ENCODE results near the gene SRPX.

The SRPX gene

DNA sequence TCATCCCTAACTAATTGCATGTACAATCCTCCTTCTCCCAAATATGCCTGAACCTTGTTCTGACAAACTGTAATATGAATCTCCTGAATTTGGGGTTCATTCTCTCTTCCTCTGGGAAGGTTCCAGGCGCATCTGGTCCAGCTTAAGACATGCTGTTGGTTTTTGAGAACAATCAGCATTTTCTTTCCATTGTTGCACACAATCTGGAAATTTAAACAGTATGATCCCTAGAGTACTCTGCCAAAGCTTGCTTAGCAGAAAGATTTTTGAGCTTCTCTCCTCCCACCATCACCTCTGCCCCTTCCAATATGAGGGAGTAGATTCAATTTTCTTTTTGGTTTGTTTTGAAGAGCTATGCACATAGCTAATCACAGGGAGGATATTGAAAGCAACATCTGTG is 50.1 kb downstream of the SRPX start:
- Mint-ChIP-seq H3K4me1 (no peaks in the 10 kb centered on the region), H3K9me3 (no peaks in the 10 kb centered on the region), H3K4me3 (no peak overlapping the region), H3K27ac (no peak overlapping the region), H3K36me3 (no peaks in the 10 kb centered on the region)
- ATAC-seq: no peak
- DNase-seq (ENCODE audit: low spot score in 2 of 2): no peak

GRCh38 chrX:38166478-38167083 is 54.1 kb downstream of the SRPX start:
- ATAC-seq (no peak), DNase-seq (ENCODE audit: low spot score in 2 of 2) (peak in 1 of 2 donors; percentile 2)
- Mint-ChIP-seq H3K4me1 (no peaks in the 10 kb centered on the region), H3K4me3 (no peak overlapping the region), H3K27ac (no peak overlapping the region), H3K9me3 (no peaks in the 10 kb centered on the region), H3K36me3 (no peaks in the 10 kb centered on the region)

- no peak for DNase-seq (ENCODE audit: low spot score in 2 of 2)
- ATAC-seq: no peak
- Mint-ChIP-seq H3K4me3 (no peak overlapping the region), H3K36me3 (no peaks in the 10 kb centered on the region), H3K9me3 (no peaks in the 10 kb centered on the region), H3K4me1 (no peaks in the 10 kb centered on the region), H3K27ac (peak overlapping the region; percentile 26)
These were observed 55.6 kb downstream of the SRPX start for GRCh38 chrX:38165023-38165422.

DNA sequence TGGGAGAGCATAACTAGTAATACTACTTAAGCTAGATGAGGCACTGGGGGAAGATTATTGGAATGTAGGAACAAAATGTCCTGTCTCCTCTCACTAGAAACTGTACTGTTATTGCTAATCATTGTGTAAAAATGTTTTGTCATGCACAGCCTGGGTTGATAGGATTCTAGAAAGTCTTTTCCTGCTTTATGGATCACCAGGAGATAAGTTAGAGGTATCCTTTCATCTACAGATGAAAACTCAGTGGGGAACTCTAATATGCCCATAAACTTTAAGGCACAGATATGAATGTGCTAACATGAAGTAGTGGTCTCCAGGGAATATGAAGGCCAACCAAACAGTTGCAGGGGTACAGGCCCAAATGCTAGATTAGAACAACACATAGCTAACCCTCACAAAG is 57.5 kb downstream of the SRPX start:
- Mint-ChIP-seq H3K27ac (no peak overlapping the region), H3K9me3 (no peaks in the 10 kb centered on the region), H3K36me3 (no peaks in the 10 kb centered on the region), H3K4me3 (no peak overlapping the region), H3K4me1 (no peaks in the 10 kb centered on the region)
- DNase-seq (ENCODE audit: low spot score in 2 of 2) (no peak), ATAC-seq (no peak)

GRCh38 chrX:38156838-38157237 is 63.8 kb downstream of the SRPX start:
- Mint-ChIP-seq H3K36me3 (no peaks in the 10 kb centered on the region), H3K4me3 (no peak overlapping the region), H3K27ac (no peak overlapping the region), H3K4me1 (no peaks in the 10 kb centered on the region), H3K9me3 (no peaks in the 10 kb centered on the region)
- DNase-seq (ENCODE audit: low spot score in 2 of 2): no peak
- ATAC-seq: no peak

GRCh38 chrX:38154818-38155217 is 65.9 kb downstream of the SRPX start:
- ATAC-seq: no peak
- H3K9me3 Mint-ChIP-seq: no peaks in the 10 kb centered on the region
- H3K4me1 Mint-ChIP-seq: no peaks in the 10 kb centered on the region
- no peak overlapping the region for H3K4me3 Mint-ChIP-seq
- H3K36me3 Mint-ChIP-seq: no peaks in the 10 kb centered on the region
- no peak for DNase-seq (ENCODE audit: low spot score in 2 of 2)
- no peak overlapping the region for H3K27ac Mint-ChIP-seq

DNA sequence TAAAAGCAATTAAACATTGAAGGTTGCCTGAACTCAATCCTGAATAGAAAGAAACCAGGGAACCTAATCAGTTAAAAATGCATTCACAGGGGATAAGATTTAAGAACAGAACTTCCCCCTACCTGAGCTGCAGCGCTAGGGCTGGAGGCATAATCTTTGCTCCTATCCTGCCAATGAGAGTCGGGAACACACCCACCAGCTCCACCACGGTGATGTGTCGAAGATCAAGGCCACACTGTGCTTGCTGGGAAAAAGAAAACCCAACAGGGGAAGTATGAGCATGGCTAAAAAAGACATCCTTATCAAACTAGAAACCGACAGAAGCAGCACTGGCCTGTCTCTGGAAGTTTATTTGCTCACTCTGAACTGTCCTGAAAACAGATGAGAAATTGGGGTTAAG is 66.3 kb downstream of the SRPX start:
- no peaks in the 10 kb centered on the region for H3K36me3 Mint-ChIP-seq
- H3K4me3 Mint-ChIP-seq: no peak overlapping the region
- H3K27ac Mint-ChIP-seq: no peak overlapping the region
- DNase-seq (ENCODE audit: low spot score in 2 of 2) (no peak), ATAC-seq (no peak)
- H3K9me3 Mint-ChIP-seq: no peaks in the 10 kb centered on the region
- no peaks in the 10 kb centered on the region for H3K4me1 Mint-ChIP-seq

GRCh38 chrX:38151441-38151840 is 69.2 kb downstream of the SRPX start:
- Mint-ChIP-seq H3K4me3 (no peak overlapping the region), H3K36me3 (no peaks in the 10 kb centered on the region), H3K9me3 (no peaks in the 10 kb centered on the region), H3K4me1 (no peaks in the 10 kb centered on the region), H3K27ac (no peak overlapping the region)
- ATAC-seq (no peak), DNase-seq (ENCODE audit: low spot score in 2 of 2) (no peak)

- no peak for DNase-seq (ENCODE audit: low spot score in 2 of 2)
- no peak for ATAC-seq
- Mint-ChIP-seq H3K27ac (no peak overlapping the region), H3K4me3 (no peak overlapping the region), H3K4me1 (no peaks in the 10 kb centered on the region), H3K36me3 (no peaks in the 10 kb centered on the region), H3K9me3 (no peaks in the 10 kb centered on the region)
These were observed 69.7 kb downstream of the SRPX start for GRCh38 chrX:38150993-38151392.

DNA sequence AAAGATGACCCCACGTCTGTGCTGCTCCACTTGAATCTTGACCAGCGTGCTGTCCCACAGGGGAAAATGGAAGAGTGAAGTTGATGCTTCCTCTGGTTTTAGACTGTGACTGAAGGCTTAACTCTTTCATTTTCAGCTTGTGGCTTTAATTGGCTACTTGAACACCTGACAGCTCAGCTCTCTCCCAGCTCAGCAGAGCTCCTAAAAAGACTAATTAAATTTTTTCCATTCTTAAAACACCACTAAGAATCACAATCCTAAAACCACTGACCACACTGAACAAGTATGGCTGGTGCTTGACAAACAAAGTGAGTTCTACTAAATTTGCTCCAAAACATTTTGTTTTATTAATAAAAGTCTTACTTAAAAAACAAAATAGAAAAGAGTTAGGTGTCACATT is 71.7 kb downstream of the SRPX start:
- Mint-ChIP-seq H3K27ac (no peak overlapping the region), H3K4me1 (no peaks in the 10 kb centered on the region), H3K36me3 (no peaks in the 10 kb centered on the region), H3K4me3 (no peak overlapping the region), H3K9me3 (no peaks in the 10 kb centered on the region)
- no peak for DNase-seq (ENCODE audit: low spot score in 2 of 2)
- ATAC-seq: no peak

- H3K4me1 Mint-ChIP-seq: no peaks in the 10 kb centered on the region
- no peak overlapping the region for H3K27ac Mint-ChIP-seq
- no peaks in the 10 kb centered on the region for H3K36me3 Mint-ChIP-seq
These were observed 78.1 kb downstream of the SRPX start for GRCh38 chrX:38142610-38143009.

GRCh38 chrX:38138900-38139299 is 81.8 kb downstream of the SRPX start:
- H3K9me3 Mint-ChIP-seq: no peaks in the 10 kb centered on the region
- H3K36me3 Mint-ChIP-seq: no peaks in the 10 kb centered on the region
- ATAC-seq: no peak
- H3K4me1 Mint-ChIP-seq: no peaks in the 10 kb centered on the region
- no peak for DNase-seq (ENCODE audit: low spot score in 2 of 2)
- H3K4me3 Mint-ChIP-seq: no peak overlapping the region
- no peak overlapping the region for H3K27ac Mint-ChIP-seq

More at GRCh38 chrX:38142610-38143009, 78.1 kb downstream of the SRPX start:
- Mint-ChIP-seq H3K4me3 (no peak overlapping the region), H3K9me3 (no peaks in the 10 kb centered on the region)
- ATAC-seq (no peak), DNase-seq (ENCODE audit: low spot score in 2 of 2) (no peak)

- Mint-ChIP-seq H3K27ac (no peak overlapping the region), H3K9me3 (no peaks in the 10 kb centered on the region), H3K4me1 (no peaks in the 10 kb centered on the region), H3K36me3 (no peaks in the 10 kb centered on the region), H3K4me3 (no peak overlapping the region)
- ATAC-seq: no peak
- DNase-seq (ENCODE audit: low spot score in 2 of 2): no peak
These were observed 82.3 kb downstream of the SRPX start for GRCh38 chrX:38138157-38138891.

- H3K4me3 Mint-ChIP-seq: no peak overlapping the region
- no peak overlapping the region for H3K27ac Mint-ChIP-seq
- DNase-seq (ENCODE audit: low spot score in 2 of 2): no peak
- H3K9me3 Mint-ChIP-seq: no peaks in the 10 kb centered on the region
- ATAC-seq: no peak
- H3K36me3 Mint-ChIP-seq: no peaks in the 10 kb centered on the region
- no peaks in the 10 kb centered on the region for H3K4me1 Mint-ChIP-seq
These were observed 91.3 kb downstream of the SRPX start for GRCh38 chrX:38129366-38129765.

- DNase-seq (ENCODE audit: low spot score in 2 of 2): no peak
- no peaks in the 10 kb centered on the region for H3K4me1 Mint-ChIP-seq
- H3K36me3 Mint-ChIP-seq: no peaks in the 10 kb centered on the region
- H3K27ac Mint-ChIP-seq: no peak overlapping the region
- H3K9me3 Mint-ChIP-seq: no peaks in the 10 kb centered on the region
- no peak overlapping the region for H3K4me3 Mint-ChIP-seq
- no peak for ATAC-seq
These were observed 92.7 kb downstream of the SRPX start for GRCh38 chrX:38127961-38128360.

DNA sequence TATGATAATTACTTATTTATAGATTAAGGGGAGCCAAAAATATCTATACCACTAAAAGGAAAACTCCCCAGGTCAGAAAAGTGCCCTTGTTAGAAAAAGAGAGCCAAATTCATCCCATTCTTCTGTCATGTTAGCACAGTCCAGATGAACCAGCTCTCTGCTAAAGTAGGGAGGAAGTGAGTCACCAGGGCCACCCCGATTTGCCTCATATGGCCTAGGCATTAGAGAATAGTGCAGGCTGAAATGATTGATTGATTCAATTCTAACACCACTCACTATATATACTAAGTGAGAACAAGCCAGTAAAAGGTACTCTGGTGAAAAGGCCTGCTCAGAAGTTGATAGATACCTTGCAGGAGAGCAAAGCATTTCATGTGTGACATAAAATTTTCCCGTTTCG is 94.5 kb downstream of the SRPX start:
- no peaks in the 10 kb centered on the region for H3K9me3 Mint-ChIP-seq
- no peaks in the 10 kb centered on the region for H3K36me3 Mint-ChIP-seq
- no peak overlapping the region for H3K27ac Mint-ChIP-seq
- DNase-seq (ENCODE audit: low spot score in 2 of 2) (no peak), ATAC-seq (no peak)
- H3K4me3 Mint-ChIP-seq: no peak overlapping the region
- H3K4me1 Mint-ChIP-seq: no peaks in the 10 kb centered on the region
